HG03442 (cell line): ENCODE results near the gene SAT2.
"Not testable (repeated sequence)": the region's sequence is repeated elsewhere in the genome, so short reads cannot be mapped to it uniquely, and the experiment has no call there.

Experiments
- ATAC-seq: cut with Tn5 transposase; IDR thresholded peaks from one replicate; pipeline ENCODE4 v1.9.1; 2021; ENCODE audit warnings: mild to moderate bottlenecking, moderate library complexity; ENCODE audit not compliant: unreplicated experiment

The SAT2 gene

GRCh38 chr17:7627250-7628121 is at the start of gene SAT2:
Gene SAT2 (minus strand): TSS chr17:7627821. CDS start chr17:7627635, 186 bp downstream.
- peak; percentile 77 for ATAC-seq

- ATAC-seq, result no peak
Measured at GRCh38 chr17:7676533-7676932, 48.9 kb upstream of the SAT2 start.

- no peak for ATAC-seq
Measured at GRCh38 chr17:7674934-7675333, 47.3 kb upstream of the SAT2 start.

- ATAC-seq, result no peak
Measured at GRCh38 chr17:7673239-7673638, 45.6 kb upstream of the SAT2 start.

GRCh38 chr17:7668482-7668881 is 40.9 kb upstream of the SAT2 start:
- no peak for ATAC-seq

- ATAC-seq, result no peak
Measured at GRCh38 chr17:7667656-7668406, 40.2 kb upstream of the SAT2 start.

GRCh38 chr17:7656958-7657609 is 29.5 kb upstream of the SAT2 start:
- ATAC-seq, result no peak

- no peak for ATAC-seq
Measured at GRCh38 chr17:7655541-7655840, 27.9 kb upstream of the SAT2 start.

- no peak for ATAC-seq
Measured at GRCh38 chr17:7654832-7655540, 27.4 kb upstream of the SAT2 start.

GRCh38 chr17:7652388-7653356 is 25.1 kb upstream of the SAT2 start:
- no peak for ATAC-seq

GRCh38 chr17:7651665-7652387 is 24.2 kb upstream of the SAT2 start:
- no peak for ATAC-seq

- ATAC-seq, result no peak
Measured at GRCh38 chr17:7651097-7651664, 23.6 kb upstream of the SAT2 start.

GRCh38 chr17:7650509-7651096 is 23.0 kb upstream of the SAT2 start, which contains the start of gene ATP1B2:
Gene ATP1B2 (plus strand): TSS chr17:7650926. CDS start chr17:7651519, 593 bp downstream.
- ATAC-seq, result no peak

GRCh38 chr17:7647018-7647417 is 19.4 kb upstream of the SAT2 start:
- ATAC-seq, result no peak

- ATAC-seq, result no peak
Measured at GRCh38 chr17:7646457-7646856, 18.8 kb upstream of the SAT2 start.

- ATAC-seq, result no peak
Measured at GRCh38 chr17:7644775-7645174, 17.2 kb upstream of the SAT2 start.

GRCh38 chr17:7641635-7642034 is 14.0 kb upstream of the SAT2 start:
- ATAC-seq, result not testable (repeated sequence)

- no peak for ATAC-seq
Measured at GRCh38 chr17:7640783-7641182, 13.2 kb upstream of the SAT2 start.
